Inferior parietal cortex (tissue), 1 donor: ENCODE data around the gene ARHGAP15.
"Not testable (repeated sequence)": the region's sequence is repeated elsewhere in the genome, so short reads cannot be mapped to it uniquely, and the experiment has no call there.

Experiments used
- DNase-seq: peaks from one replicate; pipeline ENCODE4 v3.0.0-alpha.2; 2016; ENCODE audit errors: extremely low spot score

ARHGAP15 gene

DNA sequence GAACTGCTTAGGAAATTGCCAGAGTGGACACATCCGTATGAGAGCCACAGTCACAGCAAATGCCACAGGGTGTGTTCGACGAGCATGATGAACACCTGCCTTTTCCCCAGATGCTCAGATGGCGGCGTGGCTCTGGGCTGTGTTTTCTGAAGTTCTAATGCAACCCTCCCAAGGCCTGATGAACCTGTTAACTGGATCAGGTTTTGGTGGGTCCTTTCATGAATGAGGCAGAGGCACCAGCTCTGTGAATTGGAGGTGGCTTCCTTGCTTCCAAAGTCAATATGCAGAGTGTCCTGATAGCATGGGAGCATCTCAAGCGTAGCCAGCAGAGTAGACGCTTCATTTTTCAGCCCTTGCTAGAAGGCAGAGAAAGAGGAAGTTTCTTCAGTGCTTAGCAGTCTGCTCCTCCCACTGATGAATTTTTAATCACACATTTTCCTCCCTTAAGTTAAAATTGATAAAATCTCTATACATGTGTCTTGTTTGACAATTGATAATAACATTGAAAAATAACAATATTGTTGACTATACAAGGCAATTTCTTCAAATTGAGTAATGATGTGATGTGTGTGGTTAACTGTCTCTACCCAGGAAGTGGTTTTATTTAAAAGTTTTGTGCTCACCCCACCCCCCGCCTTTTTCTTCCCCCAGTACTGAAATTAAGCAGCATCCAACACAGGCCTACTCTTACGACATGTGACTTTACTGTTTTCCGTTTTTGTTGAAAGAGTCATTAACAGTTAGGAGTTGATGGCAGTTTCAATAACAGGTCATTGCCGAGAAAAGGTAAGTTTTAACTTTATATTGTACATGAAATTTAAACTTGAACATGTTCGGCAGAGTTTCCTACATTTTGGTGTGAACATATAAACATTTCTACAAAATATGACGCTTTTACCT is at the start of gene ARHGAP15:
Gene ARHGAP15, plus strand, starts transcription at position 739 of the 900 bp plus-strand sequence.
- no peak for DNase-seq

DNA sequence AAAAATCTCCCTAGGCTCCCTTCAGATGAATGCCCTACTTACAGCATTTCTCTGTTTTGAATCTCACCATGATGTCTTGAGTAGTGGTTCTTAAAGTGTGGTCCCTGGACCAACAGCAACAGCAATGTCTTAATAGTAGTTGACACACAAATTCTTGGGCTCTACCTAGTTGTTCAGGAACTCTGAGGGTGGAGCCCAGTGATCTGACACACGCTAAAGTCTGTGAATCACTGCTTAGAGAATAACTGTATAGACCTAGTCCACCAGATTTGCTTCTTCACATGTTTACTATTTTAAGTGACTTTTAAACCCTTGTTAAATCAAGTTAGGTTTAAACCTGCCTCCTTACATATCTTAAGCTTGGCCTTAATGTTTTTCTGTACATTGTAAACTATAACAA is 47.6 kb upstream of the ARHGAP15 start:
- DNase-seq, result no peak

DNA sequence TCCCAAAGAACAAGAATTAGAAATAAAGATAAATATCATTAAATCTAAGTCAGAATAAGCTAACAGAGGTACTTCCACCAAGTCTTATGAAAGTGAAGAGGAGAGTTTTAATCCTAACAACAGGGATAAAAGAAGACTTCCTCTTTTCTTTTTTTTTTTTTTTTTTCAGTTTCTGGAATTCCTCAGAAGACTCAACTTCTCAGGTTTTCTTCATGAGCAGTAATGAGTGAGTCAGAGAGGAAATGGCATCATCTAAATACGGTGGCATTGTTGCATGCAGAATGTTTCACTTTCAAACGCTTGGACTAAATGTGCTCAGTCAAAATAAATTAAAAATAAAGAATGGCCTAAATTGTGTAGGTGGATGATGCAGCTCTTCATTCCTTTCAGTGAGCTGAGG is 45.6 kb upstream of the ARHGAP15 start:
- DNase-seq, result no peak

DNA sequence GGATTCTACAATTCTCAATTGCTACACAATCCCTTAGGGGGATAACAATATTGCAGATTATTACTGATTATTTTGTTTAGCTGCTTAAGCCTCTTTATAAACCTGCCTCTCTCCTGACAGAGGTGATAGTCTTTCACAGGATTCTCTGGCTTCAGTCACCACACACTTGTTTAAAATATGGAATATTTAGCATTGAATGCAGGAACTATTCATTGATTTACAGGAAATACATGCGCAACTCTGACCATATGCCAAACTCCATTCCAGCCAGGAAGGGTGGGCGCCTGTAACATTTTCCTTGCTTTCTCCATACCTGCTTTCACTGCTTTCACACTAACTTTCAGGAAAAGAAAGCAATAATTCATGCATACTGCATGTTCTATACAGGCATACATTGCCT is 44.8 kb upstream of the ARHGAP15 start:
- DNase-seq, result no peak

DNA sequence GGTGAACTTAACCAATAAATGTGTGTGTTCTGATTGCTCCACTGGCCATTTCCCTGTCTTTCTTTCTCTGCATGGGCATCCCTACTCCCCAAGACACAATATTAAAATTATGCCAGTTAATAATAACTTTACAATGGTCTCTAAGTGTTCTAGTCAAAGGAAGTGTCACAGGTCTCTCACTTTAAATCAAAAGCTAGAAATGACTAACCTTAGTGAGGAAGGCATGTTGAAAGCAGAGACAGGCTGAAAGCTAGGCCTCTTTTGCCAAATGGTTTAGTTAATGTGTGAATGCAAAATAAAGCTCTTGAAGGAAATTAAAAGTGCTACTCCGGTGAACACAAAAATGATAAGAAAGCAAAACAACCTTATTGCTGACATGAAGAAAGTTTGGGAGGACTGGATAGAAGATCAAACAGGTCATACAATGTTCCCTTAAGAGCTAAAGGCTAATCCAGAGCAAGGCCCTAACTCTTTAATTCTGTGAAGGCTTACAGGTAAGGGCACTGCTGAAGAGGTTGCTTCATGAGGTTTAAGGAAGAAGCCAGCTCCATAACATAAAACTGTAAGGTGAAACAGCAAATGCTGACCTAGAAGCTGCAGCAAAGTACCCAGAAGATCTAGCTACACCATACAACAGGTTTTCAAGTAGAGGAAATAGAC is 44.0 kb upstream of the ARHGAP15 start:
- no peak for DNase-seq

DNA sequence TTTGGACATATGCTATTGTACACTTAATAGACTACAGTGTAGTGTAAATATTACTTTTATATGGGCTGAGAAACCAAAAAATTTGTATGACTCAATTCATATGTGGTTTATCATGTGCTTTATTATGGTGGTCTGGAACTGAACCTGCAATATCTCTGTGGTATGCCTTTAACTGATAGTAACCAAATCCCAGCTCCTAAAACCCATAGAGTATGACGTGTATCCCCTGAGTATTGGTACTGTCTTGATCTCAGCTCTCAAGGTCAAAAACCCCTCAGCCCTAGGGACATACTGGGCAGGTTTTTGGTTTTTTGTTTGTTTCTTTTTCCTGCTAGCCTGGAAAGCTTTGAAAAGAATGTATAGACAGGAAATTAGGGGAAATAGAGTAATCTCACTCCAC is 42.2 kb upstream of the ARHGAP15 start:
- no peak for DNase-seq

DNA sequence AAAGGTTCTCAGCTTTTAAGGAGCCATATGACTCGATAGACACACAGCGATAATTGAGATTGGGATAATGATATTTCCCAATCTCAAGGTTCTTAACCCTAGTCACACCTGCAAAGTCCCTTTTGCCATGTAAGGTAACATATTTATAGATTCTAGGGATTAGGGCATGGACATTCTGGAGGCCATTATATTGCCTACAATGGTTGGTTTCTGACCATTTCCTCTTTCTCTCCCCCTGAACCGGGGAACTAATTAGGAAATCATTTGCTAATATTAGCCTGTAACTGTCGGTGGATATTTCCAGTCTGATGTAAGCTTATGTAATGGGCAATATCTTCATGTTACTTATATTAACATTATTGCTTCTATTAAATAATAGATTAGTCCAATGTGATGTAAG is 40.8 kb upstream of the ARHGAP15 start:
- DNase-seq, result no peak

DNA sequence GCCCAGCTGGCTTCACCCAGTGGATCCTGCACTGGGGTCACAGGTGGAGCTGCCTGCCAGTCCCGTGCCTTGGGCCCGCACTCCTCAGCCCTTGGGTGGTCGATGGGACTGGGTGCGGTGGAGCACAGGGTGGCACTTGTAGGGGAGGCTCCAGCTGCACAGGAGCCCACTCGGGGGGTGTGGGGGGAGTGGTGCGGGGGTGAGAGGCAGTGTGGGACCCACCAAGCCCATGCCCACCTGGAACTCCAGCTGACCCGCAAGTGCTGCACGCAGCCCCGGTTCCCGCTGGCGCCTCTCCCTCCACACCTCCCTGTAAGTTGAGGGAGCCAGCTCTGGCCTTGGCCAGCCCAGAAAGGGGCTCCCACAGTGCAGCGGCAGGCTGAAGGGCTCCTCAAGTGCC is 39.7 kb upstream of the ARHGAP15 start:
- DNase-seq, result not testable (repeated sequence)

DNA sequence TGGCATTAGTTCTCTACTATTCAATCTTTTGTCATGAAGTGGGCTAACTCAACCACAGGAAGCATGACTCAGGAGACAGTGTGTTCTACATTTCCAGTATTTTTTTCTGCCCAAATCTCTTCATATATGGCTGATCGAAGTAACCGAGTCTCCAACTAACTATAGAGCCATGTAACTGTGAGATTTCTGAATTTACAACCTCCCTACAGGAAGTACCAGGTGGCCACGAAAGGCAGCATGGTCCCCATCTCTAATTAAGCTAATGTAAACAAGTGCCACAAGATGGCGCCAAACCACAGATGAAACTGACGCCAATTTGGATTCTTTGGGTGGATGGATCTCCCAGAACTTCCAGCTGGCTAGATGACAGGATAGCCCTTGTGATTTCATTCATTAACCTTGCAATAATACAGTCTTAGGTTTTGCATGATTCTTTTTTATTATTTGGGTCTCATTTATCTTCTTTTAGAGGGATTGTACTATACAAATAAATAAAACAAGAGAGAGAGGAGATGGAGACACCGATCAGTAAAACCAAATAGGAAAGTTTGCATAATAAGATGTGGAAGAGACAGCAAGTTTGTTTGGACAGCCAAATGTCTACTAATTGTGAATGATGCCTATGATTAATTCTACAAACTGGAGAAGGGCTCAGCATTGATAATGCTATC is 18.3 kb upstream of the ARHGAP15 start:
- peak; percentile 85 for DNase-seq

DNA sequence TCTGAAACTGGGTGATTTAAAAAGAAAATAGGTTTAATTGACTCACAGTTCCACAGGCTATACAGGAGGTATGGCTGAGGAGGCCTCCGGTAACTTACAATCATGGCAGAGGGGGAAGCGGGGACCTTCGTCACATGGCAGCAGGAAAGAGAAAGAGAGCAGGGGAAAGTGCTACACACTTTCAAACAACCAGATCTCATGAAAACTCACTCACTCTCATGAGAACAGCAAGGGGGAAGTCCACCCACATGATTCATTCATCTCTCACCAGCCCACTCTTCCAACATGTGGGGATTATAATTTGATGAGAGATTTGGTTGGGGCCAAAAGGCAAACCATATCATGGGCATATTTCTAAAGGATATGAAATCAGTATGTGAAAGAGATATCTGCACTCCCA is 12.0 kb upstream of the ARHGAP15 start:
- no peak for DNase-seq

DNA sequence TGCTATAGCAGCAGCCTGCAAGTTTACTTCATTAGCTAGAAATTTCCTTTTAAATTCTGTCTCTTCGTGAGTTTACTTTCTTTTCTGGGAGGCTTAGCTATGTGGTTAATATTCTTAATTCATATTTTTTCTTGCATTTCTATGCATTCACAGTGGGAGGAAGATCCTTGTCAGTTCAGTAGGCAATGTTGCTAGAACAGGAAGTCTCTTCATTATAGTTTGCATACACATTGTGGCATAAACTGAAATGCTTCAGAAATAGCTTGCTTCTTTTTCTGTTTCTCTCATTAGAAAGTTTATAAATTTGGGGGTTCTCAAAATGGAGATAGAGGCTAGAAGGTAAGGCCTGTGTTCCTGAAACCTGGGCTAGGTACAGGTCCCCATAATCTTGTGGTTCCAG is 8.1 kb upstream of the ARHGAP15 start:
- DNase-seq, result no peak

DNA sequence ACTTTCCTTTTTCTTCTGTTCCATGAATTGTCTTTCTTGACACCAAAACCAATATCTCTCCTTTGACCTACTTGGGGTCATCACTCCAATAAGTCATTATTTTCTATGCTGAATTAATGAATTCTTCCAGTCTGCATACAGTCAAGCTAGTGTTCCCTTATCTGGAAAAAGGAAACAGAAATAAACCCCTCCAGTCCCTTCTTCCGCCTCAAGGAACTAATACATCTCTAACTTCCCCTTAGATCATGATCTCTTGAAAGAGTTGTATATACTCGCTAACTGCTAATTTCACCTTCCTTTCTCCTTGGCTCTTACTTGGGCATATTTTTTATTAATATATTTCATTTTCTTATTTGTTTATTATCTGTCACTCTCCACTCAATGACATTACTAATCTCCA is 7.3 kb upstream of the ARHGAP15 start:
- no peak for DNase-seq

DNA sequence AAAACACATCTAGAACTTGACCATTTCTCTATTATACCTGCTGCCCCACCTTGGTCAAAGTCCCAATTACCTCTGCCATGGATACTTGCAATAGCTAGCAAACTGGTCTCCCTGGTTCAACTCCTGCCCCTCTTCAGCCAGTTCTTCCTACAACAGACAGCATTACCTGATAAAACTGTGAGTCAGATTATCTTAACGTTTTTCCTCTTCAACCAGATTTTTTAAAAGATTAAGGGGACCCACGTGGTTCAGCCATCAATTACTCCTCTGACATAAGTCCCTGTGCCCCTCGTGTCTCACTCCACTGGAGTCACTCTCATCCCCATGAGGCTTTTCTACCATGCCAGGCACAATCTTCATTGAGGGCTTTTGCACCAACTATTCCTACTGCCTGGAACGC is 5.3 kb upstream of the ARHGAP15 start:
- no peak for DNase-seq

DNA sequence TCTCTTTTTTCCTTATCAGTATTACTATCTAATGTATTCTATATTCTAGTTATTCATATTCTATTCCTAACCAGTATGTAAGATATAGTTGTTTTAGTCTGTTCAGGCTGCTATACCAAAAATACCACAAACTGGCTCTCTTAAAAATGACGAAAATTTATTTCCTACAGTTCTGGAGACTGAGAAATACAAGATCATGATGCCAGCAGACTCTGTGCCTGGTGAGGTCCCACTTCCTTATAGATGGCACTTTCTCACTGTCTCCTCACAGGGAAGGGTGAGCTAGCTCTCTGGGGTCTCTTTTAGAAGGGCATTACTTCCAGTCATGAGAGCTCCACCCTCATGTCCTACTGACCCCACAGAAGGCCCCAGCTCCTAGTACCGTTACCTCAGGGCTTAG is 4.8 kb upstream of the ARHGAP15 start:
- DNase-seq, result no peak

DNA sequence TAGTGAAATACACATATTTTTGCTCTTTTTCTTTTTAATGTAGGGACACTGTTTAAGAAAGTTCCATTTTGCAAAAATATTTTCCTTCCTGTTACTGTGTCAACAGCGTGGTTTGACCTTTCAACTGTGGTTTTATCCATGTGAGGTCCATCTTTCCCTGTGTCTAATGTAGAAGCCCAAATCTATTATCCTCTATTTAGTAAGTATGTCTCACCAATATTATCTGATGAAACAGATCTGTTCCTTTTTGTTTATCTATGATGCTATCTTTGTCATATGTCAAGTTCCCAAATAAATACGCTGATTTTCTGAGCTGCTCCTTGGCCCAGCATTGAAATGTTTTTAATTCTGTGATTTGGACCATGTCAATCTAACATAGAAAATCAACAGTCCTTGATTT is 3.5 kb upstream of the ARHGAP15 start:
- DNase-seq, result no peak

DNA sequence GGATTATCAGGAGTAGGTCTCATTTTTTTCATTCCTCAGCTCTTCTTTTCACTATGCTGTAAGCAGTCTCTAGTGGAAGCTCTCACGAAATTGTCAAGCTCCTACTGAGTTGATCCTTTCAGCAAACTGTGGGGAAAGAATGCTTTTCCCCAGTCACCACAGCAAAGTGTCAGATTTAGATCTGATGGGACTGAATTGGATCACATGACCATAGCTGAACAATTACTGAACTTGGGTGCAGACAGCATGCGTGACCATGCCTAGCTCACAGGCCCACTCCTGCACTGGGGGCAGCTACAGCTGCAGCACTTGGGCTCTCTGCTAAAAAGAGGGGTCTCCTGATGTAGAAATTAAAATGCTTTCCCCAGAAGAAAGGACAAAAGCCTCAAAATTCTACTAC is 3.1 kb downstream of the ARHGAP15 start:
- no peak for DNase-seq

DNA sequence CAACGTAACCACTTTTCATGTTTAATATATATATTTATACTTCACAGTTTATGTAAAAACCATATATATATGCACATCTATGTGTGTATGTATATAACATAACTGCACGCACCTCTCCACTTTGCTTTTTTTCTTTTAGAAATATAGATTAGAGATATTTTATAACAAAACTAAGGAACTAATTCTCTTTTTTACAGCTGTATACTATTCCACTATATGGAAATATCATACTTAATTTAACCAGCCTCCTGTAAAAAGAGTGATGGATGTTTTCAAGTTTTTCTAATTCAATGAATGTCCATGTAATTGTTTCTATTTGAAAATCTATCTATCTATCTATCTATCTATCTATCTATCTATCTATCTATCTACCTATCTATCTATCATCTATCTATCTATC is 4.6 kb downstream of the ARHGAP15 start:
- DNase-seq, result no peak

DNA sequence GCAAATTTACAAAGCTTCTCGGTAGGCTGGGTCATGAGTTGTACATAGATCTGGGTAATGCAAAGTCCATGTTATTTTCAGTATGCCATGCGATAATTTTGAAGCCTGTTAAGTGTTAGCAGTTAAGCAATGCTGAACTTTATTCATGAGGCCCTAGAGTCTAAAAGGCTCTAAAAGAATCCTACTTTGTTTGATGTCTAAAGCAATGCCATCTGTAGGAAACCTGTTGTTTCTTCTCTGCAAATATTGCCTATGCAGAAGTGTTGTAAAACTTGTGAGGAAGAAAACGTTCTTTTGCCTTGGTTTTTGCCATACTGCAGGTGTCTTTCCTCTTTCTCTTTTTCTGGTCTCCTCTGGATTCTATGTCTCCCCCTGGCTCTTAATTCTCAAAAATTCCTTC is 9.1 kb downstream of the ARHGAP15 start:
- DNase-seq, result no peak

DNA sequence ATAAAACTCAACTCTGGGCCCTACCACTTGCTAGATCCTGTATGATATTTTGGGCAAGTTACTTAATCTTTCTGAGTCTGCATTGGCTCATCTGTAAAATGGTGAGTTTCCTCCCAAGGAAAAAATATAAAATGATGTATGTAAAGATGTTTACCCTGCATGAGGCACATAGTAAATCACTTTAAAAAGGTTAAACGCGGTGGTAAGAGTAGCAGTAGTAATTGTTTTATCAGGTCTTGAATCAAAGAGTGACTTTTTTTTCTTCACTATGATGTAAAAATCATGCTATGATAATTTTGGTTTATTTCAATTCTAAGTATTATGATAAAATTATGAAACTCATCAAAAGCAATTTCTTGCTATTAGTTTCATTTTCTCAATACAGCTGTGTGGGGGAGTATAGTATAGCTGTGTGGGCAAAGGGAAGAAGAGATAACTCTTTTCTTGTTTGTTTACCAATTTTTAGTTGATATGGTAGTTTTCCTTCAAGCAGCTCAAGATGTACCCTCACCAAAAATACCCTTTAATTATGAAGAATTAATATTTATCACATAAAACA is 10.7 kb downstream of the ARHGAP15 start:
- DNase-seq, result no peak

DNA sequence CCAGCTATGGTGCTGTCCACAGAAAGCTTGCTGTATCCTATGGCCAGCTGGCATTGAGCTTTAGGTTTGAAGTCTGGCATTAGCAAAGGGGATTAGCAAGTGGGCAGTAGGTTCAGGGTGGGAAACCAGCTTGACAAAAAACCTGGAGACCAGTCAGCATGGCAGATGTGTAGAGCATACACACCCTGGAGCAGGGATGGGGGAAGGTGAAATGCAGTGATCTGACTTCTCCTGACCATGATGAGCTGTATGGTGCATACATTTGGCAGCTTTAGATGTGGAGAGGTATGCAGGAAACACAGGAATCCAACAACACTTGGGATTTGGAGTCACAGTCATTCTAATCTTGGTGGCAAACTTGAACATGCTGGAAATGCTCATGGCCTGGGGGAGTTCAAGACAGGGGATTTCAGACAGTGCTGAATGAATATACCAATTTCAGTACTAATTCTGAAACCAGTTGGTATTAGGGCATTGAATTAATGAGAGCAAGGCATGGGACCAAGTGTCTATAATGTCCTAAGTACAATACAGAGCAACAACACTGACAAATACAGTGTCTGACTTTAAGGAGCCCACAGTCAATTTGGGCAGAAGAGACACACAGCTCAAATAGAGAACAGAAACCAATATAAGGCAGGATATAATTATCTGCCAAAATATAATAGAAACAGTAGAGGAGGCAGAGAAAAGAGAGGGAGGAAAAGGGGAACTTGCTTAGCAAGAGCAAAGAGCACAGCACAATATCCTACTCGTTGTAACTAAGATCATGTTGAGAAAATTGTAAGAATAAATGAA is 11.8 kb downstream of the ARHGAP15 start:
- DNase-seq, result no peak

DNA sequence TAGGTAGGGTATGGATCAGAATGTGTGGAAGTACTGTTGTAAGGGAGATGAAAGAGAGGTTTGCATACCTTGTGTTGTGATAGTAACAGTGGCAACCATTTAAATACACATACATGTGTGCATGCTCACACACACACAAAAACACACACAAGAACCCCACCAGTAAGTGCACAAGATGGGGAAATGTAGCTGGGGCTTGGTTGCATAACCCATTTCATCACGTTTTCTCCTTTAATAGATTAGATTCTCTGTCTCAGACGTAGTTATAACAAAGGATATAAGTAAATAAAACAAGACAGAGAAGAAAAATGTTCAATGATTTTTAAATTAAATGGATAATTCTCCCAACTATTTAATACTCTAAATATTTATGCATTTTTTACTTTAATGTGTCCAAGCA is 13.4 kb downstream of the ARHGAP15 start:
- DNase-seq, result no peak
